Measurements from ENCODE around the gene WWC2.
"Not testable (repeated sequence)": the region's sequence is repeated elsewhere in the genome, so short reads cannot be mapped to it uniquely, and the experiment has no call there.

Gene WWC2

DNA sequence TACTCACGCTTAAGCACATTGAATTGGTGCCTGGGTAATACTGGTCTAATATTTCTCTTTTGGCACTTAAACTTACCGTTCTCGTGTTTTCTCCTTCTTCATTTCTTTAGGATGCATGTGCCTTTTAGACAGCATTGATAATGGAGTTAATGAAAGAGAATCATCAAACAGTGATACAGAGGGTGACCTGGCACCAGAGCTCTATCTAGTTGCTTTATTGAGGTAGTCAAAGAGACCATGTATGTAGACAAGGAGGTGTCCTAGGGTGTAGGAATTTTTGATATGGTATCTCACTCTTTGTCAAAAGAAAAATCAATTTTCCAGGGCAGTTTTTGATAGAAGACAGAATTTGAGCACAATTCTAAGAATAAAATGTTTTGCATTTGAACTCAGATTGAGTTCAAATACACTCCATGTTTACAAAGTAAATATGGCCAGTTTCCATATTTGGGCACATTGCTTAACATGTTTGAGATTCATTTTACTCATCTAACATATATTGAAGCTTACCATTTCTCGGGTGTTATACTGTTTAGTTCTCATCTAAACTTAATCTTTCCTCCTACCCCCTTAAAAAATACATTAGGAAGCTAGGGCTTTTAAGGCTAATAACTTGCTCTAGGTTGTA, 92.0 kb downstream of the WWC2 start:
- no peak for DNase-seq (ENCODE audit: low read depth in 1 of 2, low spot score in 1 of 2)
- H3K4me3 ChIP-seq (replicated peaks; ENCODE audit: insufficient read depth, low read length) = no peak overlapping the region
- no peaks in the 10 kb centered on the region for H3K27me3 ChIP-seq (ENCODE audit: insufficient read depth, poor library complexity, severe bottlenecking)
- no peak overlapping the region for H3K27ac ChIP-seq (replicated peaks)
- TF ChIP-seq, protein P1, sequence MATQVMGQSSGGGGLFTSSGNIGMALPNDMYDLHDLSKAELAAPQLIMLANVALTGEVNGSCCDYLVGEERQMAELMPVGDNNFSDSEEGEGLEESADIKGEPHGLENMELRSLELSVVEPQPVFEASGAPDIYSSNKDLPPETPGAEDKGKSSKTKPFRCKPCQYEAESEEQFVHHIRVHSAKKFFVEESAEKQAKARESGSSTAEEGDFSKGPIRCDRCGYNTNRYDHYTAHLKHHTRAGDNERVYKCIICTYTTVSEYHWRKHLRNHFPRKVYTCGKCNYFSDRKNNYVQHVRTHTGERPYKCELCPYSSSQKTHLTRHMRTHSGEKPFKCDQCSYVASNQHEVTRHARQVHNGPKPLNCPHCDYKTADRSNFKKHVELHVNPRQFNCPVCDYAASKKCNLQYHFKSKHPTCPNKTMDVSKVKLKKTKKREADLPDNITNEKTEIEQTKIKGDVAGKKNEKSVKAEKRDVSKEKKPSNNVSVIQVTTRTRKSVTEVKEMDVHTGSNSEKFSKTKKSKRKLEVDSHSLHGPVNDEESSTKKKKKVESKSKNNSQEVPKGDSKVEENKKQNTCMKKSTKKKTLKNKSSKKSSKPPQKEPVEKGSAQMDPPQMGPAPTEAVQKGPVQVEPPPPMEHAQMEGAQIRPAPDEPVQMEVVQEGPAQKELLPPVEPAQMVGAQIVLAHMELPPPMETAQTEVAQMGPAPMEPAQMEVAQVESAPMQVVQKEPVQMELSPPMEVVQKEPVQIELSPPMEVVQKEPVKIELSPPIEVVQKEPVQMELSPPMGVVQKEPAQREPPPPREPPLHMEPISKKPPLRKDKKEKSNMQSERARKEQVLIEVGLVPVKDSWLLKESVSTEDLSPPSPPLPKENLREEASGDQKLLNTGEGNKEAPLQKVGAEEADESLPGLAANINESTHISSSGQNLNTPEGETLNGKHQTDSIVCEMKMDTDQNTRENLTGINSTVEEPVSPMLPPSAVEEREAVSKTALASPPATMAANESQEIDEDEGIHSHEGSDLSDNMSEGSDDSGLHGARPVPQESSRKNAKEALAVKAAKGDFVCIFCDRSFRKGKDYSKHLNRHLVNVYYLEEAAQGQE (IDR thresholded peaks at IDR 0.05; ENCODE audit: insufficient replicate concordance, low read depth) = no peak
- TF ChIP-seq GABPA (IDR thresholded peaks at IDR 0.05; ENCODE audit: low read depth) (no peak), SPI1 (IDR thresholded peaks at IDR 0.05; ENCODE audit: borderline replicate concordance, low read depth) (no peak), POLR2AphosphoS5 (IDR thresholded peaks at IDR 0.05; ENCODE audit: low read depth) (no peak)
- TF ChIP-seq, protein P2, sequence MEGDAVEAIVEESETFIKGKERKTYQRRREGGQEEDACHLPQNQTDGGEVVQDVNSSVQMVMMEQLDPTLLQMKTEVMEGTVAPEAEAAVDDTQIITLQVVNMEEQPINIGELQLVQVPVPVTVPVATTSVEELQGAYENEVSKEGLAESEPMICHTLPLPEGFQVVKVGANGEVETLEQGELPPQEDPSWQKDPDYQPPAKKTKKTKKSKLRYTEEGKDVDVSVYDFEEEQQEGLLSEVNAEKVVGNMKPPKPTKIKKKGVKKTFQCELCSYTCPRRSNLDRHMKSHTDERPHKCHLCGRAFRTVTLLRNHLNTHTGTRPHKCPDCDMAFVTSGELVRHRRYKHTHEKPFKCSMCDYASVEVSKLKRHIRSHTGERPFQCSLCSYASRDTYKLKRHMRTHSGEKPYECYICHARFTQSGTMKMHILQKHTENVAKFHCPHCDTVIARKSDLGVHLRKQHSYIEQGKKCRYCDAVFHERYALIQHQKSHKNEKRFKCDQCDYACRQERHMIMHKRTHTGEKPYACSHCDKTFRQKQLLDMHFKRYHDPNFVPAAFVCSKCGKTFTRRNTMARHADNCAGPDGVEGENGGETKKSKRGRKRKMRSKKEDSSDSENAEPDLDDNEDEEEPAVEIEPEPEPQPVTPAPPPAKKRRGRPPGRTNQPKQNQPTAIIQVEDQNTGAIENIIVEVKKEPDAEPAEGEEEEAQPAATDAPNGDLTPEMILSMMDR (IDR thresholded peaks at IDR 0.05; ENCODE audit: insufficient read depth, low read length) = no peak

DNA sequence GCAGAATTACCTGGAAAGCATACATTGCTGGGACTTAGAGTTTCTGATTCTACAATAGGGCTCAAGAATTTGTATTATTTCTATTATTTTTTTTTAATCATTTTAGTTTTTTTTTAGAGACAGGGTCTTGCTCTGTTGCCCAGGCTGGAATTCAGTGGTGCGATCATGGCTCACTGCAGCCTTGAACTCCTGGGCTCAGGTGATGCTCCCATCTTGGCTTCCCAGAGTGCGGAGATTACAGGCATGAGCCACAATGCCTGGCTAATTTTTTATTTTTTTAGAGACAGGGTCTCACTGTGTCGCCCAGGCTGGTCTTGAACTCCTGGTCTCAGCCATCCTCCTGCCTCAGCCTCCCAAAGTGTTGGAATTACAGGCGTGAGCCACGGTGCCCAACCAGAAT, 92.6 kb downstream of the WWC2 start:
- Histone ChIP-seq H3K4me3 (replicated peaks; ENCODE audit: insufficient read depth, low read length) (no peak overlapping the region), H3K27me3 (ENCODE audit: insufficient read depth, poor library complexity, severe bottlenecking) (no peaks in the 10 kb centered on the region), H3K27ac (replicated peaks) (no peak overlapping the region)
- TF ChIP-seq GABPA (IDR thresholded peaks at IDR 0.05; ENCODE audit: low read depth) = no peak
- TF ChIP-seq POLR2AphosphoS5 (IDR thresholded peaks at IDR 0.05; ENCODE audit: low read depth) = no peak
- TF ChIP-seq SPI1 (IDR thresholded peaks at IDR 0.05; ENCODE audit: borderline replicate concordance, low read depth) = no peak
- DNase-seq (ENCODE audit: low read depth in 1 of 2, low spot score in 1 of 2) = no peak

DNA sequence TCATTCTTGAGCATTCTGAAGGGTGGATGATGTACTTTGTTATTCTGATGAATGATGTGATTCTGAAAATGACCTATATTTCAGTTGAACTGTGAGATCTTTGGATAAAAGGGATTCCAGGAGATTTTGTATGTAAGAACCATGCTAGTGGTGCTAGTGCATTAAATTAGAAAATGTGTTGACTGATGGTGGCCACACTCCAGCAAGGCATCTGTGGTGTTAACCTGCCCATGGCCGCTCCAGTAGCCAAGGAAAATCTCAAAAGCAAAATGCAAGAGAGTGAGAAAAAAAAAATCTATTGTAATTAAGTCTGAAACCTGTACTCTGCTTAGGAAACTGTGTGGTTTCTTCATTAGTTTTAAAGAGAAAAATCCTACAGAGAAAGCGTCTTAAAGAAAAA, 93.5 kb downstream of the WWC2 start:
- Histone ChIP-seq H3K4me3 (replicated peaks; ENCODE audit: insufficient read depth, low read length) (no peak overlapping the region), H3K27me3 (ENCODE audit: insufficient read depth, poor library complexity, severe bottlenecking) (no peaks in the 10 kb centered on the region), H3K27ac (replicated peaks) (no peak overlapping the region)
- no peak for DNase-seq (ENCODE audit: low read depth in 1 of 2, low spot score in 1 of 2)
- TF ChIP-seq, protein P1 (IDR thresholded peaks at IDR 0.05; ENCODE audit: insufficient replicate concordance, low read depth) = no peak
- TF ChIP-seq, protein P2 (IDR thresholded peaks at IDR 0.05; ENCODE audit: insufficient read depth, low read length) = no peak

DNA sequence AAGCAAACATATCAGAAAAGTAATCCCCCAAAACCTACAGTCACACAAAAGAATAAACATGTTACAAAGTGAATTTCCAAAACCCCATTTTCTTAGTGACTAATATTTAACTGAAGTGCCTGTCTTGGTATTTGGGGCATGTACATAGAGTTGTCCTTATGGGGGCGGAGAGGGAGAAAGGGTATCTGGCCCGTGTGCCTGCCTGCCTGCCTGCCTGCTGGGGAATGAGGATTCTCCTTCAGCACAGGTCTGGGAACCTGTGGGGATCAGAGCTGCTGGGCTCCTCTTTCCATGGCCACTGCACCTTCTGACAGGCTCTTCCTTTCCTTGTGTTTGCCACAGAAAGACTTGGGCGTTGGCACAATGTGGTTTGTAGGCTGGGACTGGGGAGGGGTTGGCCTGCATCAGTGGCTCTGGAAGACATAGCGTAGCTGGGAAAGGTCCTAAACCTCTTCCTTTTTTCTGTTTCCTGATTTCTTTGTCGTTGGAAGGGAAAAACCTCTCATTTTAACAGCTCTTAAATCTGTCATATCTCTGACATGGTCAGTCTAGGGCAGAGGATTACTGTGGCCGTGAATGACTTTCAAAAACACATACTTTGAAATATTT, 94.8 kb downstream of the WWC2 start:
- not testable (repeated sequence) for H3K27ac ChIP-seq (replicated peaks); H3K4me3 ChIP-seq (replicated peaks; ENCODE audit: insufficient read depth, low read length); H3K27me3 ChIP-seq (ENCODE audit: insufficient read depth, poor library complexity, severe bottlenecking); DNase-seq (ENCODE audit: low read depth in 1 of 2, low spot score in 1 of 2)

DNA sequence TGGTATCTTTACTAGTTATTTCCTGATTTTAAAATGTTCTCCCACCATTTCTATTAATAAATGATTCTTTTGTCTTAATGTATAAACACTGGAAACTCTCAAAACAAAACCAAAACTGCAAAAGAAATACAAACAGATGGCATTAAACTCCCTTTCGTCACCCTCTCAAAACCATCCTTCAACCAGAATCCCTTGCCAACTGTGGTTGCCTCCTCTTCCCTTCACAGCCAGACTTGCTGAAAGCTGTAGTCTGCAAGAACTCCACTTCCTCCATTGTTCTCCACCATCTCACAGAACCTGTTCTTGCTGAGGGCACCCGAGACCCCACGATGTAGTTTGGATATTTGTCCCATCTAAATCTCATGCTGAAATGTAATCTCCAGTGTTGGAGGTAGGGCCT, 96.5 kb downstream of the WWC2 start:
- DNase-seq (ENCODE audit: low read depth in 1 of 2, low spot score in 1 of 2) = no peak
- Histone ChIP-seq H3K27me3 (ENCODE audit: insufficient read depth, poor library complexity, severe bottlenecking) (no peaks in the 10 kb centered on the region), H3K27ac (replicated peaks) (no peak overlapping the region), H3K4me3 (replicated peaks; ENCODE audit: insufficient read depth, low read length) (no peak overlapping the region)
- TF ChIP-seq, protein P1 (IDR thresholded peaks at IDR 0.05; ENCODE audit: insufficient replicate concordance, low read depth) = no peak
- no peak for TF ChIP-seq SPI1 (IDR thresholded peaks at IDR 0.05; ENCODE audit: borderline replicate concordance, low read depth)
- no peak for TF ChIP-seq POLR2AphosphoS5 (IDR thresholded peaks at IDR 0.05; ENCODE audit: low read depth)
- TF ChIP-seq, protein P2 (IDR thresholded peaks at IDR 0.05; ENCODE audit: insufficient read depth, low read length) = no peak
- no peak for TF ChIP-seq GABPA (IDR thresholded peaks at IDR 0.05; ENCODE audit: low read depth)

Measured in HL-60 (cell line).